Adipose tissue (tissue), 3 donors: ENCODE measurements around the gene NALCN. TPM values are rescaled to one million over a fixed set of nuclear protein-coding genes. Genes with fewer than 3 reads are reported as not detected.

Source experiments
- H3K27ac ChIP-seq: one replicate; pipeline ENCODE4 v1.5.1; 2013; ENCODE audit warnings: low read depth, low read length
- WGBS, 3 donors: extraction: QIAGEN DNeasy Blood & Tissue Kit; methylation state at CpG; one replicate each; pipeline ENCODE4 v1.1.7; 2013; 5-methylcytosine and 5-hydroxymethylcytosine counted together
- polyA plus RNA-seq, 3 donors: library from polyadenylated mRNA; stranded (reverse); fragments of 200-250 nt; gene quantifications; one replicate each; pipeline ENCODE4 v1.2.3, GENCODE V29; 2013
- donor health status: healthy with polysubstance abuse.
- donor health status: Bipolar disorder and iron deficiency.
- donor health status: healthy.

The NALCN gene
- polyA plus RNA-seq, 3 donors: 0.09 to 0.97 (median 0.45) TPM

- H3K27ac ChIP-seq: no peak overlapping the region
- 39 to 64% (median 50%) methylated on average over 6 of the region's 6 CpGs for WGBS, 3 donors
Observed at GRCh38 chr13:101026328-101026727, 390.0 kb downstream of the NALCN start.

GRCh38 chr13:101025925-101026324 is 390.4 kb downstream of the NALCN start:
- WGBS, 3 donors: 40 to 60% (median 43%) methylated on average over 8 of the region's 8 CpGs
- no peak overlapping the region for H3K27ac ChIP-seq

GRCh38 chr13:101025519-101025918 is 390.8 kb downstream of the NALCN start:
- no peak overlapping the region for H3K27ac ChIP-seq
- WGBS, 3 donors: 65 to 80% (median 79%) methylated on average over 9 of the region's 9 CpGs

- H3K27ac ChIP-seq: no peak overlapping the region
- 33 to 93% (median 88%) methylated on average over 1 of the region's 1 CpG for WGBS, 3 donors
Observed at GRCh38 chr13:101019126-101019525, 397.2 kb downstream of the NALCN start.

GRCh38 chr13:101018720-101019119 is 397.6 kb downstream of the NALCN start:
- WGBS, 3 donors: 53 to 66% (median 58%) methylated on average over 7 of the region's 7 CpGs
- H3K27ac ChIP-seq: no peak overlapping the region

GRCh38 chr13:101017123-101017872 is 399.0 kb downstream of the NALCN start:
- H3K27ac ChIP-seq: no peak overlapping the region
- 27 to 58% (median 28%) methylated on average over 8 of the region's 8 CpGs for WGBS, 3 donors

GRCh38 chr13:101016475-101016874 is 399.8 kb downstream of the NALCN start:
- no peak overlapping the region for H3K27ac ChIP-seq
- WGBS, 3 donors: 86 to 91% (median 91%) methylated on average over 7 of the region's 7 CpGs

GRCh38 chr13:101013245-101013644 is 403.1 kb downstream of the NALCN start:
- H3K27ac ChIP-seq: no peak overlapping the region
- 93% methylated on average over 5 of the region's 5 CpGs for WGBS, 3 donors

GRCh38 chr13:101010100-101010499 is 406.2 kb downstream of the NALCN start:
- H3K27ac ChIP-seq: no peak overlapping the region
- WGBS, 3 donors: 76 to 89% (median 86%) methylated on average over 2 of the region's 2 CpGs

- 60 to 79% (median 71%) methylated on average over 2 of the region's 2 CpGs for WGBS, 3 donors
Observed at GRCh38 chr13:101007245-101007644, 409.1 kb downstream of the NALCN start.

More at GRCh38 chr13:101007245-101007644, 409.1 kb downstream of the NALCN start:
- no peak overlapping the region for H3K27ac ChIP-seq

Other genes starting within 250 kb of the NALCN start
- gene ITGBL1, start 36.2 kb upstream of the NALCN start, polyA plus RNA-seq: 1 to 10 TPM in 1 of 3 donors, under 1 TPM in 2; 0.36 to 1.6 (median 0.45) TPM